ENCODE results near the gene TNK2. TPM values are rescaled to one million over a fixed set of nuclear protein-coding genes. Genes with fewer than 3 reads are reported as not detected.

The TNK2 gene
- total and polyA plus RNA-seq, 7 donors, result 37.1 to 322 (median 67.1) TPM

- ATAC-seq, result no peak
- peak overlapping the region; percentile 93 for H3K27ac ChIP-seq
- intact Hi-C loops (cut with DNase I), result no loop called here
- DNase-seq, result no peak
- peak overlapping the region; percentile 73 for H3K4me3 ChIP-seq
- no peaks in the 10 kb centered on the region for H3K36me3 ChIP-seq (ENCODE audit: insufficient read depth in 1 of 2, low read depth in 1 of 2)
- WGBS, 3 donors, result 3 to 8% (median 6%) methylated on average over 5 to 6 of the region's 6 CpGs
- H3K27me3 ChIP-seq (ENCODE audit: insufficient read depth in 3 of 3, low read length in 2 of 3), result no peaks in the 10 kb centered on the region
- no peak for TF ChIP-seq CTCF (IDR thresholded peaks at IDR 0.05)
- no peaks in the 10 kb centered on the region for H3K9me3 ChIP-seq
- H3K4me1 ChIP-seq, result peaks cover 15% of the 10 kb centered on the region
These were observed 742 bp downstream of the TNK2 start for GRCh38 chr3:195907684-195907933.

- H3K36me3 ChIP-seq (ENCODE audit: insufficient read depth in 1 of 2, low read depth in 1 of 2), result no peaks in the 10 kb centered on the region
- ATAC-seq (peak; percentile 46 to 70 (median 61)), DNase-seq (peak; percentile 60 to 85)
- peak overlapping the region; percentile 73 for H3K4me3 ChIP-seq
- no peaks in the 10 kb centered on the region for H3K9me3 ChIP-seq
- H3K27ac ChIP-seq, result peak overlapping the region; percentile 93
- intact Hi-C loops (cut with DNase I), result no loop called here
- no peak for TF ChIP-seq CTCF (IDR thresholded peaks at IDR 0.05)
- WGBS, 3 donors, result 28 to 48% (median 29%) methylated on average over 23 of the region's 23 CpGs
- peaks cover 20% of the 10 kb centered on the region for H3K4me1 ChIP-seq
- H3K27me3 ChIP-seq (ENCODE audit: insufficient read depth in 3 of 3, low read length in 2 of 3), result no peaks in the 10 kb centered on the region
These were observed 1.3 kb downstream of the TNK2 start for GRCh38 chr3:195906865-195907683.

- Histone ChIP-seq H3K27ac (peak overlapping the region; percentile 93), H3K4me3 (peak overlapping the region; percentile 73), H3K4me1 (peaks cover 28% of the 10 kb centered on the region), H3K27me3 (ENCODE audit: insufficient read depth in 3 of 3, low read length in 2 of 3) (no peaks in the 10 kb centered on the region), H3K36me3 (ENCODE audit: insufficient read depth in 1 of 2, low read depth in 1 of 2) (no peaks in the 10 kb centered on the region), H3K9me3 (no peaks in the 10 kb centered on the region)
- TF ChIP-seq CTCF (IDR thresholded peaks at IDR 0.05), result no peak
- DNase-seq (peak in 1 of 2 donors; percentile 22), ATAC-seq (peak; percentile 59 to 69 (median 64))
- WGBS, 3 donors, result 38 to 48% (median 43%) methylated on average over 17 of the region's 17 CpGs
- intact Hi-C loops (cut with DNase I), result no loop called here
These were observed 2.1 kb downstream of the TNK2 start for GRCh38 chr3:195905970-195906864.

GRCh38 chr3:195904368-195904767 lies 4.0 kb downstream of the TNK2 start:
- intact Hi-C loops (cut with DNase I), result no loop called here
- Histone ChIP-seq H3K27ac (peak overlapping the region; percentile 93), H3K27me3 (ENCODE audit: insufficient read depth in 3 of 3, low read length in 2 of 3) (no peaks in the 10 kb centered on the region), H3K36me3 (ENCODE audit: insufficient read depth in 1 of 2, low read depth in 1 of 2) (no peaks in the 10 kb centered on the region), H3K9me3 (no peaks in the 10 kb centered on the region), H3K4me3 (peak overlapping the region; percentile 73), H3K4me1 (peaks cover 42% of the 10 kb centered on the region)
- TF ChIP-seq CTCF (IDR thresholded peaks at IDR 0.05), result no peak
- DNase-seq, result no peak
- ATAC-seq, result no peak
- 86 to 94% (median 87%) methylated on average over 4 of the region's 4 CpGs for WGBS, 3 donors

All from psoas muscle (tissue), 8 donors.